T-helper 1 cell treated with Interleukin-12 subunit alpha and Interleukin-12 subunit beta and Interleukin-4 antibody, amounts not matched to agents 30 ng/mL and 1 ng/mL, for 36 hours (primary cell): ENCODE results near the gene CLPTM1L. TPM values are rescaled to one million over a fixed set of nuclear protein-coding genes. Genes with fewer than 3 reads are reported as not detected.
"Not testable (repeated sequence)": the region's sequence is repeated elsewhere in the genome, so short reads cannot be mapped to it uniquely, and the experiment has no call there.

ENCODE experiments used
- intact Hi-C: fragments of 100-400 bp; cut with micrococcal nuclease; formaldehyde crosslinking; loops from one replicate; pipeline ENCODE4 v1.15.1; 2024
- total RNA-seq: library from RNA; stranded (reverse); gene quantifications from 2 replicates; pipeline ENCODE4 v1.2.3, GENCODE V29; 2022

Gene CLPTM1L
- total RNA-seq, 1 donor from 2014 or later = 119 TPM

- intact Hi-C loops = no loop called here
Measured at GRCh38 chr5:1362242-1363015, 17.5 kb upstream of the CLPTM1L start.

DNA sequence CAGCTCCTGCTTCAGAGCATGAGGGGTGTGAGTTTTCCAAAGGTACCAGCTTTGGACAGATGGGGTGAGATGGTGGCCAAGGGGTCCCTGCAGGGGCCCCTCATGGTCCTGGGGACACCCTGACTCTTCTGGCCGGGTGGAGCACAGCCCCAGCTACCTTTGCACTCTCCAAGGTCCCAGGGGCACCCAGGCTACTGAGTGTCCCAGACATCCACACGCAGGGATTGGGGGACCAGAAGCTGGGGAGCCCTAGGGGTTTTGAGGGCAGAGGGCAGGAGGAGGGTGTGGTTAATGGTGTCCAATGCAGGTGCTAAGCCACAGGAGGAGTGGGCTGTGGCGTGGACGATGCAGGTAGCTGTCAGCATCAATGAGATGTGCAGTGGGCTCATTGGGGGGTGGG, 16.0 kb upstream of the CLPTM1L start:
- intact Hi-C loops = no loop called here

DNA sequence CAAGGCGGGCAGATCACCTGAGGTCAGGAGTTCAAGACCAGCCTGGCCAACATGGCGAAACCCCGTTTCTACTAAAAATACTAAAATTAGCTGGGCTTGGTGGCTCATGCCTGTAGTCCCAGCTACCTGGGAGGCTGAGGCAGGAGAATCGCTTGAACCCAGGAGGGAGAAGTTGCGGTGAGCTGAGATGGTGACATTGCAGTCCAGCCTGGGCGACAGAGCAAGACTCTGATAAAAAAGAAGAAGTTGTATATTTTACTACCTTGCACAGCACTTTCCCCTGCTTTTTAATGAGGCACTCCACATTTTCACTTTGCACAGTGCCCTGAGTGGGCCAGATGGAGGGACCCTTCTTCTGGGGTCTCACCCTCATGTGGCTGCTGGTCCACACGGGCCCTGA, 15.5 kb upstream of the CLPTM1L start:
- intact Hi-C loops = not testable (repeated sequence)

- intact Hi-C loops = no loop called here
Measured at GRCh38 chr5:1359713-1360112, 14.8 kb upstream of the CLPTM1L start.

DNA sequence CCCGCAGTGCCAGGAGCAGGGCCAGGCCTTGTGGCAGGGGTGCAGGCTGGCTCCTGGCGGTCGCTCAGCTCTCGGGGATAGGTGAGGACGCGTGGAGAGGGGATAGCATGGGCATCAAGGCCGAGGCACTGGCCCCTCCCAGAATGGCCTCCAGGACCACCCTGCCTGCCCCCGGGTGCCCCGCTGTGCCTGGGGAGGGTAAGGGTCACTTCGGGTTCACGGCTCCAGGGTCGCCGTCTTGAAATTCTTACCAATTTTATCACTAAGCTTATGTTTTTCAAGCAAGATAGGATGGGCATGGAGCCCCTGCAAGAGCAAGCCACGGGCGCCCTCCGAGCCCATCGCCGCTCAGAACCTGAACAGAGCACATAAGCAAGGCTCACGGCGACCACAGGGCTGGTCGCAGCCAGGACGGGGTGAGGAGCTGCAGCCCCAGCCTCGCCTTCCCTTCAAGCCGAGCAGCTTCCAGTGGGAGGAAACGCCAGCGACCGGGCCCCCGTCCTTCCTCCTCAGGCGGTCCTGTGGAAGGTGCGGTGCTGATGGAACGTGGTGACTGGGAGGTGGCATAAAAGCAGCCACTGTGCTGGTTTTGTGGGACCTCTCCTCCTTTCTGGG, 14.2 kb upstream of the CLPTM1L start:
- intact Hi-C loops = no loop called here

- intact Hi-C loops = no loop called here
Measured at GRCh38 chr5:1358726-1359025, 13.8 kb upstream of the CLPTM1L start.

DNA sequence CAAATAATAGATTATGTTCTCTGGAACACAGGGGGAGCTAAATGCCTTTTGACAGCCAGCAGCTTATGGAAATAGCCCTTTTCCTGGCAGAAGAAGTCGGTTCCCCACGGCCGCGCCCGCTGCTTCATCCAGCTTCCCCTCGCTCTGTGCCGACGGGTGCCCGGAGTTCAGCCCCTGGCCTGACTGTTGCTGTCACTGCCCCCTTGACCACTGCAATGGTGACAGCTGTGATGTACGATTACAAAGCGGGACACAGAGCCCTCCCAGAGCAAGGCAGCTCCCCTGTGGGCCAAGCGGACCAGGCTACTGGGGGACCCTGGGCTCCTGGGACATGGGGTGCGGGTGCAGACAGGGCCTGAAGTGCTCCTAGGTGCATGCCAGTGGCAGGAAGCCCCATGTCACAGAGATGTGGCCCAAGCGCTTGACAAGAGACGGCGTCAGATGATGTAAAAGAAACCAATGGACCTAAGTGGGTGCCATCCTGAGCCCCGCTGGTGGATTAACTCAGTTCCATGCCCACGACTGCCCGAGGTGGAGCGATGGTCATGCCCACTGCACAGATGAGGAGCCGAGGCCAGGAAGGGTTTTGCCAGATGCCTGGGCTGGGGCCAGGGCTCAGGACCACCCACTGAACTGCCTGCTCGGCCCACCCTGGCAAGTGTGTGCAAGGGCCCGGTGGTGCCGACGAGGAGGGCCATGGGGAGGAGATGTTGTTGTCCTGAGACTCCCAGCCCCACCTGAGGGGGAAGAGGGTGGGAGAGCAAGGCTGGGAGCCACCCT, 13.2 kb upstream of the CLPTM1L start:
- intact Hi-C loops = no loop called here

- intact Hi-C loops = no loop called here
Measured at GRCh38 chr5:1356873-1357787, 12.2 kb upstream of the CLPTM1L start.

GRCh38 chr5:1354576-1354975, 9.7 kb upstream of the CLPTM1L start:
- intact Hi-C loops = no loop called here

DNA sequence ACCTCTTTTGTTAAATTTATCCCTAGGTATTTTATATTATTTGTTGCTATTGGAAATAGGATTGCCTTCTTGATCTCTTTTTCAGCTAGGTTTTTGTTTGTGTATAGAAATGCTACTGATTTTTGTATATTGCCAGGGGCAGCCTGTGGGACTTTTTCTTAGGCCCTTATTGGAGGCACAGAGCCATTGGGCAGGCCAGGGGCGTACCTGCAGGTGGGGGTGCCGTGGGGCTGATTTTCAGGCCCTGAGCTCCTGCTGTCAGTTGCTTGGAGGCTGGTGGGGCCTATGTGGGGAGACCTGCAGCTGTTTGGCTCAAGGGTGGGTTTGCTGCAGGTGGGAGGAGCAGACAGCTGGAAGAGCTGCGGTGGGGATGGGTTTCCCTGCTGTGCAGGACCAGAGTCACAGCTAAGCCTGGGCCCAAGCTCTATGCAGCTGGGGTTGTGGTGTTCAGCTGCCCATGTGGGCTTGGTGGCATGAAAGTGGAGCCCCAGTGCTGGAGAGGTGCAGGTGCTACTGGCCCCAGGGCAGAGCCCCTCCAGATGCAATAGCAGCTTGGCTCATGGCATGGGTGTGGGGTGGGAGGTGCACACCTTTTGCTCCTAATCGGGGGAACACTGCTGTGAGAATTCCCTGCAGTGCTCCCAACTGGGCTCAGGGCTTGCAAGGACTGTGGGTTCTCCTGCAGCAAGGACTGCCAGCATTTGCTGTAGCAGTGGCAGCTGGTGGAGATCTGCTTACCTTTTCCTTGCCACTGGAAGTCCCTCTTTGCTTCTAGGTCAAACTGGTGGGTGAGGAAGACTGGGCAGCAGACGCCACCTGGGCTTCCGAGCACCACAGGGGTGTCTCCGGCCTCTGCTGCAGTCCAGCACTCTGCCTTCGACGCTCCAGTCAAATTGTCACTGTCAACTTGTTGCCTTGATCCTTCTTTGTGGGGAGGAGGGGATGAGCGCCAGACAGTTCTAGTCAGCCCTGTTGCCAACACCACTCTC, 7.6 kb upstream of the CLPTM1L start:
- intact Hi-C loops = no loop called here

DNA sequence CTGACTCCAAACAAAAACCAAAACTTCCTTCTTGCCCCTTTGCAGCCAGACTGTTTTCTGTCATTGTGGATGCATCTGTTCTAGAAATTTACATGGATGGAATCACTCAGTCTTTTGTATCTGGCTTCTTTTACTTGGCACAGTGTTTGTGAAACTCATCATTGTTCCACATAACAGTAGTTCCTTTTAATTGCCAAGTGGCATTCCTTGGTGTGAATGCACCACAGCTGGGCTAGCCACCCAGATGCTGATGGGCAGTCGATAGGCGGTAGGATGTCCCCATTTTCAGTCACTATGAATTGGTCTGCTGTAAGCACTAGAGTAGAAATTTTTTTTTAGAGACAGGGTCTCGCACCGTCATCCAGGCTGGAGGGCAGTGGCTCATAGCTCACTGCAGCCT, 6.3 kb upstream of the CLPTM1L start:
- intact Hi-C loops = no loop called here

DNA sequence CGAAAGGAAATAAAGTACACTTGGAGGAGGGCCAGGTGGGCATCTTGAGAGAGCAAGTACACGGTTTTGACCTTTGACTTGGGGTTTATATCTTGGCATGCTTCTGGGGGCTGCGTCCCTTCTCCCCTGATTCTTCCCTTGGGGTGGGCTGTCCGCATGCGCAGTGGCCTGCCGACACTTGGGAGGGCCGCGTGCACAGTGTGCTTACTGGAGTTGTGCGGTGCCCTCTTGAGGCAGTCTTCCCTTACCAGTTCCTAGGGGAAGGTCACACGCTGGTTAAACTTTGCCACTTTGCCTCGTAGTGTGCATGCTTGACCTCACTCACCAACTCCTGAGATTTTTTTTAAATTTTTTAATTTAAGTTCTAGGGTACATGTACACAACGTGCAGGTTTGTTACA, 4.3 kb upstream of the CLPTM1L start:
- intact Hi-C loops = loop anchor here (10.0 kb wide), 1 partner anchor 874 kb away; no protein-coding TSS in a partner anchor

DNA sequence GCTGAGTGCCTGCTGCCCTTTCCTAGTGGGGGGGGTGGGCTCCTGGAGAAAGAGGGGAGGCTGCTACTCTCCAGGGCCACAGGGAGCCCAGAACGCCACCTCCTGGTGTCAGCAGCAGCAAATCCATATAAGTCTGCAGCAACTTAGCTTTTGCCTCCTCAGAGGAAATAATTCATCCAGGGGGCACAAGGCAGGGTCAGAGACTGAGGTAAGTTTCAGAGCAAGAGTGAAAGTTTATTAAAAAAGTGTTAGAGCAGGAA, 4.0 kb upstream of the CLPTM1L start:
- intact Hi-C loops = loop anchor here (10.0 kb wide), 1 partner anchor 874 kb away; no protein-coding TSS in a partner anchor

GRCh38 chr5:1347571-1347970, 2.7 kb upstream of the CLPTM1L start:
- intact Hi-C loops = loop anchor here (10.0 kb wide), 1 partner anchor 873 kb away; no protein-coding TSS in a partner anchor

DNA sequence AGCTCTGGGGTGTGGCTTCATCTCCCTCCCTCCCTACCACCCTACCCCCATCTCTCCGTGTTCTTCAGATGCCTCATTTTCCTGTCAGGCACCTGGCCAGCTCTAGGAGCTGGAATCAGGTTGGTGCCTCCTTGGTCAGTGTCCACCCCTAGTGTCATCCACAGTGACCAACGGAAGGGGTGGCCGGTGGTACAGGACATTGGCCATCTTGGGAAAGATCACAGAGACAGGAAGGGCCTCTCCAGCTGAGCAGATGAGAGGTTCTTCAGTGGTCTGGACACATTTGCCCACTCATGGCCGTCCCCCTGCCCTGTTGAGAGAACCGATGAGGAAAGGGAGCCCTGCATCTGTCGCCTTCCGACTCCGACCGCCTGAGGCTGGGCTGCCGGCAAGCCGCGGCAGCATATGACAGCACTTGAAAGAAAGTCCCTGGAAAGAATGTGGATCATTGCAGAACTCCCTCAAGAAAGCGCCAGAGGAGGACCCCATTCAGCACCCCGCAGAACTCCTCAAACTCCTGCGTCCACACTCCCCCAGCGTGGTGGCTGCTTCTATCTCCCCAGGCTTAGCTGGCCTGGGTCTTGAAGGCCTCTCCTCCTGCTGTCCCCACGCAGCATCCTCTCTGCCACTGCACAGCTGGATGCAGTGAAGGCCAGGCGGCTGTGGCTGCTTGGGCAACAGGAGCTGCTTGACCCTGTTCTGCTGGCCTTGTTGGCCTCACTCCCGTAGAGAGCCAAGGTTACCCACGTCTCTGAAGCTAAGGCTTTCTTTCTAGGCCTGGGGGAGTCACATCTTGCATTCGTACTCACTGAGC, 1.9 kb upstream of the CLPTM1L start:
- intact Hi-C loops = loop anchor here (10.0 kb wide), 1 partner anchor 872 kb away; no protein-coding TSS in a partner anchor

GRCh38 chr5:1345876-1346626, 1.2 kb upstream of the CLPTM1L start:
- intact Hi-C loops = loop anchor here (1.0 to 10.0 kb wide), 11 partner anchors 30 to 871 kb away; partner anchors contain the start of genes NDUFS6 and TERT

DNA sequence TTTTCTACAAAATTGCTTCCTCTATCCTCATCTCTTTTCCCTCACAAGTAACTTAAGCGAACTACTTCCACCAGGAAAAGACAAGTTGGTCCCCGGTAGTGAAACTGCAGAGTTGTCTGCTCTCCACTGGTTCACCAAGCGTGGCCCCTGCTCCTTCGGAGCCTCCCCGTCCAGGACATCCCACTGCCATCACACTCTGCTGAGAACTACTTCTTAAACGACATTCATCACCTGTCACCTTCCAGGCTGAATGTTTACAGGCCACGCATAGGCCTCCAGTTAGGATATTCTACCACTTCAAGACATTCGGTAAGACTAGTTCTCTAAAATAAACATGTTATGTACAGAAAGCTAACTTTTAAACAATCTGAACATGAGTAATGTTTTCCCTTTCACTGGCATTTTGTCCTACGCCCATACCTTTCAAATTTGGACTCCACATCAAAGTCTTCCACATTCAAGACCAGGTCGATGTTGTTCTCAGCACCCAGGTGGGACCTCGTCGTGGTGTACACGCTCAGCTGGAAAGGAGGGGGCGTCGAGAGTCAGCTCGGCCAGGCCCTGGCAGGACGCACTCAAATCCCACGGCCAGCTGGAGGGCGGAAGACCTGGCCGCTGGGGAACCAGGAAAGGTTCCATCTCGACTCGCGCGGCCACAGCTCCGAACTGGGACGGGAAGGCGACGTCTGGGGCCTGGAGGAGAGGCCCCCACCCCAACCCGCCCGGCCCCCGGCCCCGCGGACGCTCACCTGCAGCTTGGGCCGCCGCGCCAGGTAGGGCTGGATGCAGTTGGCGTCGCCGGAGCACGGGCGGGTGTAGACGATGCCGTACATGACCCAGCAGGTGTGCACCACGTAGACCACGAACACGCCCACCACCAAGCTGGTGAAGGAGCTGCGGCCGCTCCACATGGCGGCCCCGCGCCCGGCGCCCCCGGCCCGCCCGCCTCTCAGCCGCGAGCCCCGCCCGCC, 683 bp downstream of the CLPTM1L start:
- intact Hi-C loops = loop anchor here (2.0 to 10.0 kb wide), 3 partner anchors 49 to 869 kb away; partner anchors contain the start of gene TERT
